Stimulated activated CD4-positive, alpha-beta T cell treated with anti-CD3 and anti-CD28 coated beads, Interleukin-1b, Interleukin-23, amount 100 ng/mL, for 4 hours (primary cell): ENCODE results near the gene UPF1.
"Not testable (repeated sequence)": the region's sequence is repeated elsewhere in the genome, so short reads cannot be mapped to it uniquely, and the experiment has no call there.

Experiments
- DNase-seq, 2 donors: peaks; one replicate each; pipeline ENCODE4 v3.0.0-alpha.2; 2020; ENCODE audit warnings: low read depth in 2 of 2

The UPF1 gene

DNA sequence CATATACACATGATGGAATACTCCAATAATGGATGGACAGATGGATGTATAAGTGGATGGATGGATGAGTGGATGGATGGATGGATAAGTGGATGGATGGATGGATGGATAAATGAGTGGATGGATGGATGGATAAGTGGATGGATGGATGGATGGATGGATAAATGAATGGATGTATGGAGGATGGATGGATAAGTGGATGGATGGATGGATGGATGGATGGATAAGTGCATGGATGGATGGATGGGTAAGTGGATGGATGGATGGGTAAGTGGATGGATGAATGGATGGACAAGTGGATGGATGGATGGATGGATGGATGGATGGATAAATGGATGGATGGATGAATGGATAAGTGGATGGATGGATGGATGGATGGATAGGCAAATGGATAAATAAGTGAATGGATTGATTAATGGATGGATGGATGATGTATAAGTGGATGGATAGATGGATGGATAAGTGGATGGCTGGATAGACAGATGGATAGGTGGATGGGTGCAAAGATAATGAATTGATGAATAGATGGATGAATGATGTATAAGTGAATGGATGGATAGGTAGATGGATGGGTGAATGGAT is 32.3 kb upstream of the UPF1 start:
- no peak for DNase-seq

DNA sequence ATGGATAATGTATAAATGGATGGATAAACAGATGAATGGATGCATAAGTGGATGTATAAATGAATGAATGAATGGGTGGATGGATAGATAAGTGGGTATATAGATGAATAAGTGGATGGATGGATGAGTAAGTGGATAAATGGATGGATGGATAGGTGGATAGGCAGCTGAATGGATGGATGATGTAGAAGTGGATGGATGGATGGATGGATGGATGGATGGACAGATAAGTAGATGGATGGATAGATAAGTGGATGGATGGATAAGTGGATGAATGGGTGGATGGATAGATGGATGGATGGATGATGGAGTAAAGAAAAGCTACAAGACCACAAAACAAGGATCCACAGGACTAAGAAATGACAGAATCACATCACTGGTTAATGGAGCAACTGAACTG is 31.7 kb upstream of the UPF1 start:
- no peak for DNase-seq

DNA sequence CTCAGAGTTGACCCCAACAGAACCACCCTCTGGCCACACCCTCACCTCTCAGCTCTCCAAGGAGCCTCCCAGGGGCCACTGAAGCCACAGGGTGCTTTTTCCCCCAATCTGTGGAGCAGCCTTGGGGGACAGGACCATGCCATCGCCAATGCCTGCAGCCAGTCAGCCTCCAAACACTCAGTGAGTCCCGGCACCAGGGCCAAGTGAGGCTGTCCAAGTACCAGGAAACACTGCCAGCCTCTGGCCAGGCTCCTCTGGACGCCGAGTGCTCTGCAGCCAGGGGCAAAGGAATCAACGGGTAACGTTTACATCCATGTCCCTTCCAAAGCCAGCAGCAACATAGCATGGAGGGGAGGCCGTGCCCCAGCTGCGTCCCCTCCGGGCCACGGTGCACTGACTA is 31.1 kb upstream of the UPF1 start:
- DNase-seq: no peak

DNA sequence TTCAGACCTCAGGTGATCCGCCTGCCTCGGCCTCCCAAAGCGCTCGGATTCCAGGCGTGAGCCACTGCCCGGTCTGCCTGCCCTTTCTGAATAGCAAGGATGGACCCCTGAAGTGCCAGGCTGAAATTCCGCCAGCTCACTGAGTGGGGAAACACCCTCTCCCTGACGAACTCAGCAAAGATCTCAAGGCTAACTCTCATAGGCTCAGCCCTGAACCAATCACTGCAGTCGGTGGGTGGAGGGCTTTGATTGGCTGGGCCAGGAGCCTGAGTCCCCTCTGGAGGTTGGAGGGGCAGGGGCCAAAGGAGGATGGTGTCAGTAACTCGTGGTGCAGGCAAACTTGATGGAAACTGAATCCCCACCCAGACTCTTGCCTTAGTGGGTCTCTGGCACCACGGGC is 29.4 kb upstream of the UPF1 start:
- DNase-seq: no peak

DNA sequence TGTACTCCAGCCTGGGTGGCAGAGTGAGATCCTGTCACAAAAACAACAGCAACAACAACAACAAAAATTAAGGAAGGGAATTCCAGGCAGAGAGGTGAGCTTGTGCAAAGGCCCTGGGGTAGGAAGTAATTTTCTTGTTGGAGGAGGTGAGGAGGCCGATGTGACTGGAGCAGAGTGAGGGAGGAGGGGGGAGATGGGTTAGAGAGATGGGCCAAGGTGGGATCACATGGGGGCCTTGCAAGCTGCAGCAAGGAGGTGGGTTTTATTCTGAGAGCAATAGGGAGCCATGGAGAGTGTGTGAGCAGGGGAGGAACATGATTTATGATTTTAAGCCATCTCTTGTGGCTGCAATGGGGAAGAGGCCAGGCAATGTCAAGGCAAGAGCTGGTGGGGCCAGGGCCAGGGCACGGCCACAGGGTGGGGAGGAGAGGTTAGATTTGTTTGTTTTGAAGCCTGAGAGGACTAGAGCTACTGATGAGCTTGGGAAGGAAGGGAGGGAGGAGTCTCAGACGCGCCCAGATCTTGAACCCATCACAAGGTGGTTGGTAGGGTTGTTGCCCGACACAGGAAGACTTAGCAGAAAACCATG is 28.1 kb upstream of the UPF1 start:
- DNase-seq: no peak

DNA sequence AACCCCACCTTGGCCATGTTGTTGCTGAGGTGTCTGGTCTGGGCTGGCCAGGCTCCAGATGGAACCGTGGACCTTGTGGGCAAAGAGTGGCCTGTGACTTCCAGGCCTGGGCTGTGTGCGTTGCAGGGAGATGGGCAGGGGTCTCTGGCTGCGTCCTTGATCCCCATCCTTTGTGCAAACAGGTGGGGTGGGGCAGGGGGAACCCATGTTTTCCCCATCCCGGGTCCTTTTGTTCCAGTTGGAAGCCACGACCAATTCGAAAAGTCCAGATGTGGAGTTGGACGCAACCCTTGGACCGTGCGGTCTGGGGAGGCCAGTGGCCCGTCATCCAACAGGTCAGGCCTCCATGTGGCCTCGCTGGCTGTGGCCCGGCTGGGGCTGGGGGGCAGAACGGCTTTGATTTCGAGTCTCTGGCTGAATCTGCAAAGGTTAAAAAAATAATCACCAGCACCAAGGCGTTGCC is 27.6 kb upstream of the UPF1 start:
- DNase-seq: no peak

DNA sequence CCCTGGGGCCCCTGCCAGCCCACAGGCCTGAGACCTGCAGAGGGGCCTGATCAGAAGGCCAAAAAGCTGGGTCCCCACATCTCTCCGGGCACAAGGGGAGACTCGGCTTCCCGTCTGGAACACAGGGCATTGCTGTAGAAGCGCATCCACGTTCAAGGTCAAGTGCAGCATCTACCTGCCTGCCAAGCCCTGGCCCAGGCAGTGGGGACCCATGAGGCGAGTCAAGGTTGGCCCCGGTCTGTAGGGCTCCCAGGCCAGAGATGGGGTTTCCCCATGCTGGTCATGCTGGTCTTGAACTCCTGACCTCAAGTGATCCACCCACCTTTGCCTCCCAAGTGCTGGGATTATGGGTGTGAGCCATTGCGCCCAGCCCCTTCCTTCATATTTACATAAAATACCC is 27.1 kb upstream of the UPF1 start:
- no peak for DNase-seq

DNA sequence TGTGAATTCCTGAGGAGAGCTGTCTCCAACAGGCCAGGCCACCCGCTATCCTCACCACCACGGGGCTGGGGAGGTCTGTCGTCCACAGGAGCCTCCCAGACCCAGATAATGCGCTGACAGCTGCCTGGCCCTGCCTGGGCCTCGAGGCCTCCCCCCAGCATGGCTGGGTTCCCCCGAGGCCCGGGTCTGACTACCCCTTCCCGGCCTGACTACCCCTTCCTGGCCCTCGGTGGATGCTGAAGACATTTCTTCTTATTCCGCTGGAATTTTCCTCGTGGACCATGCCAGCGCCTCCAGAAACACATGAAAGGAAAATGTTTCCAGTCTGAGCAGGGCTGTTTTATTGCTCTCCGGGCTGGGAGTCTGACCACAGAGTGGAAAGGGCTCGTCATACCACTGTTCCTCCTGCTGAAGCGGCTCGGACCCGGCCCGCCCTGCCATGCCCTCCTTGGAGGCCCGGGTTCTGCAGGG is 23.9 kb upstream of the UPF1 start:
- DNase-seq: no peak

DNA sequence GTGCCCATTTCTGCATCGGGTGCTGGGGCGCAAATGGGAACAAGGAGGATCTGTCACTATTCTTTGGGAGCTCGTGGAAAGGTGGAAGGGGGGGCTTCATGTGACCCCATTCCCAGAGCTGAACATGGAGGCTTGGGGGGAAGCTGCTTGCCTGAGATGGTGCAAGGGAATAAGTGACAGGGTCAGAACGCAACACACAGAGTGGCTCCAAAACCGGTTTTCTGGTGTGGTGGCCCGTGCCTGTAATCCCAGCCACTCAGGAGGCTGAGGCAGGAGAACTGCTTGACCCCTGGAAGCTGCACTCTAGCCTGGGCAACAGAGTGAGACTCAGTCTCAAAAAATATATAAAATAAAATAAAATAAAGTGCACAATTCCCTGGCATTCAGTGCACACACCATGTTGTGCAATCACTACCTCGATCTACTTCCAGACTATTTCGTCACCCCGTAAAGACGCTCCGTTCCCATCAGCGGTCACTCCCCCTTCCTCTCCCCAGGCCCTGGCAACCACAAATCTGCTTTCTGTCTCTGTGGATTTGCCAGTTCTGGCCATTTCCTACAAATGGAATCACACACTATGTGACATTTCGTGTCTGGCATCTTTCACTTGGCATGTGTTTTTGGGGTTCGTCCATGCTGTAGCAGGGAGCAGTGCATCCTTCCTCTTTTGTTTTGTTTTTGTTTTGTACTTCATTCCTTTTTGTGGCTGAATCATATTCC is 22.4 kb upstream of the UPF1 start:
- DNase-seq: no peak

DNA sequence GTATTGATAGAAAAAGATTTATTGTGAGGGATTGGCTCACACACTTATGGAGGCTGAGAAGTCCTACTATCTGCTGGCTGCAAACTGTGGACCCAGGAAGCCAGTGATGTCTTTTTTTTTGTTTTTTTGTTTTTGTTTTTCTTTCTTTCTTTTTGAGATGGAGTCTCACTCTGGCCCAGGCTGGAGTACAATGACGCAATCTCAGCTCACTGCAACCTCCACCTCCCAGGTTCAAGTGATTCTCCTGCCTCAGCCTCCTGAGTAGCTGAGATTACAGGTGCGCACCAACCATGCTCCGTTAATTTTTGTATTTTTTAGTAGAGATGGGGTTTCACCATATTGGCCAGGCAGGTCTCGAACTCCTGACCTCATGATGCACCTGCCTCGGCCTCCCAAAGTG is 20.1 kb upstream of the UPF1 start:
- not testable (repeated sequence) for DNase-seq

DNA sequence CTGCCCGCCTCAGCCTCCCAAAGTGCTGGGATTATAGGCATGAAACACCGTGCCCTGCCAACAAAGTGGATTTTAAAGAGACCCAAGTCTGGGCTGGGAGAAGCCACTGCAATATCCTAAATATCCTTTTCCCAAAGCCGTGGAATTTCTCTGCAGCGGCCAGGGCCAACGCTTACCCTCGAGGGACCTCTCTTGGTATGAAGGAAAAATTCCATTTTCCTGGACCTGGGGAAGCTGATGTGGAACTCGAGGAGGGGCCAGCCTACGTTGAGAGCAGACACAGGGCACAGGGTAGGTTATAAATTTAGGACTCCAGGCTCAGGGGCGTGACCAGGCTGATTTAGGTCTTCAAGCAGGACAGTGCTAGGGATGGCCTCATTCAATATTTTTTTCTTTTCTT is 17.7 kb upstream of the UPF1 start:
- DNase-seq: no peak

DNA sequence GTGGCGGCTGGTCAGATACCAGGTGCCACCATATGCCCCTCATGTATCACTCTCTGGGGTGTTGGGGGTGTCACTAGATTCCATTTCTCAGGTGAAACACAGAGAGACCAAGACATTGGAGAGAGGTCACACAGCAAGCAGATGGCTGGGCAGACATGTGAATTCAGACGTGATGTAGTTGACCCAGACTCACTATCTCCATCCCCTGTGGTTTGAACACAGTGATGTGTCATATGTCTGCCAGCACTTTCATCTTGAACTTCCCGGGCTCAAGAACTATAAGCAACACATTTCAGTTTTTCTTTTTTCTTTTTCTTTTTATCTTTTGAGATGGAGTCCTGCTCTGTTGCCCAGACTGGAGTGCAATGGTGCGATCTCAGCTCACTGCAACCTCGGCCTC is 16.1 kb upstream of the UPF1 start:
- DNase-seq: no peak

DNA sequence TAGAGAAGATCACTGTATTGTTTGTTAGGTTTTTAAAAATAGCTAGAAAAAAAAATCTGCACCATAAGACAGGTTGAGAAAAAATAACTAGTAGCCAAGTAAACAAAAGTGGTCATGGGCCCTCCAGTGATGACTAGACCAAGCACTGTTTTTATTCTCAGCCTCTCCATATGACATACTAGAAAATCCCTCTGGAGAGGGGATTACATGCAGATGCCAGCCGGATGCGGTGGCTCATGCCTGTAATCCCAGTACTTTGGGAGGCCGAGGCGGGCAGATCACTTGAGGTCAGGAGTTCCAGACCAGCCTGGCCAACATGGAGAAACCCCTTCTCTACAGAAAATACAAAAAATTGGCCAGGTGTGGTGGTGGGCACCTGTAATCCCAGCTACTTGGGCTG is 15.1 kb upstream of the UPF1 start:
- DNase-seq: not testable (repeated sequence)

DNA sequence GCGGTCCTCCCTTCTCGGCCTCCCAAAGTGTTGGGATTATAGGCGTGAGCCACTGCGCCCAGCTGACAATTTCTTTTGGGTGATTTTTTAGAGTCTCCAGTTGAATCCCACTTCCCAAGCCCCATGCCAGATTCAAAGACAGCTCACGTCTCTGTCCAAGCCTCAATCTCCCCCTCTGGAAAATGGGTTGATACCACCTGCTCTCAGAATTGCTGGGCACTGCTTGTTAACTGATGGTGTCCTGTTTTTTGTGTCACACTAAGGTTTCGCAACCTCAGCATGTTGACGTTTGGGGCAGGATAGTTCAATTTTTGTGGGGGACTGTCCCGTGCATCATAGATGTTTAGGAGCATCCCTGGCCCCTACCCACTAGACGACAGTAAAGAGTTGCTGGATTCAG is 14.2 kb upstream of the UPF1 start:
- DNase-seq: no peak

DNA sequence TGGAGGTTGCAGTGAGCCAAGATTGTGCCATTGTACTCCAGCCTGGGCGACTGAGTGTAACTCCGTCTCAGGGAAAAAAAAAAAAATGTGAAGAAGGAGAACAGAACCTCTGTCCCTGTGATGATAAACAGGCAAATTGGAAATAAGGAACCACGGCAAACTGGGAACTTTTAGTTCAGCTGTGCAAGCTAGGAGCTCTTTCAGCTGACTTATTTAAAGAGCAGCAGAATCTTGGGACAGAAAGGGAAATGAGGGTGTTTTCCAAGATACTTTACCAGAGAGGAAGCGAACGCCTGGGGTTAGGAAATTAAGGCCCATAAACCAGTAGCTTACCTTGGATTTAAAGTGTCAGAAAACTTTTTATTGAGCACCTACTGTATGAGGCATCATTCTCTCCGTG is 3.0 kb upstream of the UPF1 start:
- DNase-seq: no peak

DNA sequence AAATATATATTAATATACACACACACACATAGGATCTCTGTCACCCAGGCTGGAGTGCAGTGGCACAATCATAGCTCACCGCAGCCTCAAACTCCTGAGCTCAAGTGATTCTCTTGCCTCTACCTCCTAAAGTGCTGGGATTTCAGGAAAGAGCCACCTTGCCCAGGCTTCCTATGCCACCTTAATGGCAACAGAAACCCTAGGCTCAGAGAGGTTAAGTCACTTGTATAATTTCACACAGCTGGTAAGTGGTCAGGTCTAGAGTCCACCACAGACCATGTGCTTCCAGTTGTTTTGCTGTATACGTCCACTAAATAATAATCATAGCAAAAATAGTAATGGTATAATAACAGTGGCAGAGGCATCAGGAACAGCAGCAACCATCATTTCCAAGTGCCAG is 1.3 kb upstream of the UPF1 start:
- DNase-seq: no peak

DNA sequence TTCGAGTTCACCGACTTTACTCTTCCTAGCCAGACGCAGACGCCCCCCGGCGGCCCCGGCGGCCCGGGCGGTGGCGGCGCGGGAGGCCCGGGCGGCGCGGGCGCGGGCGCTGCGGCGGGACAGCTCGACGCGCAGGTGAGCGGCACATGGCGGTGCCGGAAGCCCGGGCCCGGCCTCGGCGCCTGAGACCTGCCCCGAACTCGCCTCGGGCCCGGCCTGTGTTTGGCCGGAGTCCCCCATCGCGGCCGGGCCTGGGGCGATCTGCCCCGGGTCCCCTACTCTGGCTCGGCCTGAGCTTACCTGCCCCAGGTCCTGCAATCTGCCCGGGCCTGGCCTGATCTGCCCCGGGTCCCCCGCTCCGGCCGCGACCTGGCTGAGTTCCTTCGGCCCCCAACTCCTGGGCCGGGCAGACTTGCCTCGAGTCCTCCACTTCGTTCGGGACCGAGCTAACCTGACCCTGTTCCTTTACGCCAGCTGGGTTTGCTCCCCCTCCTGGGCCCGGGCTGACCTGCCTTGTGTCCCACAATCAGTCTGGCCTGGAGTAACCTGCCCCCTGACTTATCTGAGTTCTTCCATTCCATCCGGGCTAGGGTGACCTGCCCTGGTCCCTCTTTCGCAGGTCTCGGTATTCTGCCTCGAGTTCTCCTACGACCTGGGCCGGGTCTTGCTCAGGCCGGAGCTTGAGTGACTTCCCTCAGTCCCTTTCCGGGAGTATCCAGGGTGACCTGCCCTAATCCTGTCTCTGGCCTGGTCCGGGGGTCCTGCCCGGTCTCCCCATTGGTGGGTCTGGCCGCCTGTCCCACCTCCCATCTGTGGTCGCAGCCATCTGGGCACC is 764 bp downstream of the UPF1 start:
- DNase-seq: no peak

DNA sequence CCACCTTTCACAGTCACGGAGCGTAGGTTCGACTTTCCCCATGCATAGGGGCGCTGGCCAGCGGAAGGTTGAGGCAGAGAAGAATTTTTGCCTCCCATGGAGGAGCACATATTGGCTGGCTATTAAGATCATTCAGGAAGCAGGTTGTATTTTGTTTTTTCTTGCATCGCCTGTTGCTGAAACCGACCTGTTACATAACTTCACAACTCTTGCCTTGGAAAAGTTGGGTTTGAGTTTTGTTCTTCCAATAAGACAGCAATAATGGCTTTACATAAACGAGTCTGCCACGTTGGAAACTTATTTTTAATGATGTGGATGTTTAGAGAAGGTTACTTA is 1.4 kb downstream of the UPF1 start:
- no peak for DNase-seq

DNA sequence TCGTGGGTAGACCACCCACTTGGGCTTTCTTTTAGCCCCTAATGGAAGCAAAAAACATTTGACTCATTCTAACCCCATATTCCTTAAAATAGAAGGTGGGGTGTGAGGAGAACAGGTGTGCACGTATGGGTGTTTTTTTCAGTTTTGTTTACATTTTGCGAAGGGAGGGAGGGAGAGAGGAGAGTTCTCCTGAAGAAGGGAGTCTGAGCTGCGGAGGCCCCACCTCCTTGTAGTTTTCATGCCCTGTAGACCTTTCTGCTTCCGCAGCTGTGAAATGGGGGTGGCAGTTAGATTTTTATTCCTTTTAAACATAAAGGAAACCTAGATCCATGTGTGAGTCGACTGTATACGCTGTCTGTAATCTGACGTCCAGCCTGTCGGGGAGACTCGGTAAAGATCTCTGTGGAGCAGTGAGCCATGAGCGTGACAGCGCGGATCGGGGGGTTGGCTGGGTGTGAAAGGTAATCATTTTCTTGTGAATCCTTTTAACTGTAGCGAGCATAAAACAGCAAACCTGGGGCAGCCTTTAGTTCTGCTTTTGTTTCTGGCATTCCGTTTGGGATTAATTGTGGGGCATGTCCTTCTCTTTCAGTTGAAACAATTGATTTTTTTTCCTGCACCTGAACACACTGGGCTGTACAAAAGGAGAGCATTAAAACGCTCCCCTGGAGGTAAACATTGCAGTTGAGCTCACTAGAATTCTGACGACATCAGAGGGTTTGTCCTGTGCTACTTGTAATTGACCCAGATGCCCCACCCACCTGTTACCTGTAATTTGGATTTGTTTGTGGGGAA is 2.3 kb downstream of the UPF1 start:
- DNase-seq: no peak

DNA sequence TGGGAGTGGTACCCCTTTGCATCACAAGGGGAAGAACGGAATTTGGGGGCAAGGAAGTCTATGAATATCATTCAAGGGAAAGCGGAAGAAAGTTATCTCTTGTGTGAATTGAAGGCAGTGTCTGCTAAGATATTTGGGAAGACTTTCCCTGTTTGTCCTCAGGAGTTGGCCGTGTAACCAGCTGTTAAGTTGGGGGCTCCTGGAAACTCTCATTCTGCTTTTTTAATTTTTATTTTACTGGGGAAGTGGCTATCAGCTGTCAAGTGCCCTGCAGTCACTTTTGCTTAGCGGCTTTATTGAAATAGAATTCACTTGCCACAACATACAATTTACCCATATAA is 2.9 kb downstream of the UPF1 start:
- no peak for DNase-seq

DNA sequence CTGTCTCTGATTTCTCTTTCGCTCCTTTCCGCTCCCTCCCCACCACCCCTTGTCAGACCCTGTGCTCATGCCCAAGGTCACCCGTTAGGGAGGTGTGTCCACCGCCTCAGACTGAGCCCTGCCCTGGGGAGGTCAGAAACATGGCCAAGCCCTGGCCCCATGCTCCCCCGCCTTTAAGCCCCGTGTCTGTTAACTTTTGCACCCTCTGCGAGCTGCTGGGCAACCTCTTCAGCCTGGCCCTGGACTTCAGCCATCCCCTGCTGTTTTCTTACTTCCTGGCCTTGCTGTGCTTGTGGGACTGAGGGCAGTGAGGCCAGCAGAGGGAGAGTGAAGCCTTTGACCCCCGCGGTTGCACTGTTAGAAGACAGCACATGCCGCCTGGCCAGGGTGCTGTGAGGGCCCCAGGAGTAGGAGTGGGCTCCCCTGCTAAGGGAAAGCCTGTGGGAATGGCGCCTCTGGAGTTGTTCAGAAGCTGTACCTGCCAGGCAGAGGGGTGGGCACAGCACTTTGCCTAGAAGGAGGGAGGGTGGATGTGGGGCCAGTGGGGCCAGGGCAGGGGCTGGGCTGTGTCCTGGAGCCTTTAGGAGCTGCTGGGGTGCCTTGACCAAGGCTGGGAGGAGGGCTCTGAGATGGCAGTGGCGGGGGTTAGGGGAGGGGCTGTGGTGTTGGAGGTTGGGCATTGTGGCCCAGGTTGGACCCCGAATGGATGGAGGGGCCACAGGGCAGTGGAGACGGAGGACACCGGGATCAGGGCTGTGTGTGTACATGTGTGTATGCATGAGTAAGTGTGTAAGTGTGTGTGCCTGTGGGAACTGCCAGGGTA is 7.9 kb downstream of the UPF1 start:
- no peak for DNase-seq
